Natural killer cell treated with Interleukin-12 subunit alpha and Interleukin-12 subunit beta and Interleukin-15 and Interleukin-18, amount 100 ng/mL, for 72 hours (primary cell): ENCODE results near the gene VEGFD. TPM values are rescaled to one million over a fixed set of nuclear protein-coding genes. Genes with fewer than 3 reads are reported as not detected.

Experiments used
- ATAC-seq, 2 donors: fragments of 150-1000 bp; cut with Tn5 transposase in 1 of 2; sonication (Bioruptor Pico), chemical (Tn5 transposase) in 1 of 2; 2 replicates each; pipeline ENCODE4 v1.10.0; 2021
- DNase-seq: peaks from one replicate; pipeline ENCODE4 v3.0.0; 2022; ENCODE audit warnings: low spot score
- H3K27ac Mint-ChIP-seq, 2 donors: 1 replicate in 1 of 2; 2 replicates in 1 of 2; pipeline ENCODE4 v1.8.0; 2022; ENCODE audit warnings: mixed read lengths in 2 of 2, mild to moderate bottlenecking in 1 of 2, moderate library complexity in 1 of 2
- H3K27me3 Mint-ChIP-seq, 2 donors: 1 replicate in 1 of 2; 2 replicates in 1 of 2; pipeline ENCODE4 v1.8.0; 2022; ENCODE audit warnings: mixed read lengths in 2 of 2
- H3K36me3 Mint-ChIP-seq: one replicate; pipeline ENCODE4 v1.8.0; 2022; ENCODE audit warnings: mixed read lengths
- H3K4me1 Mint-ChIP-seq, 2 donors: 1 replicate in 1 of 2; 2 replicates in 1 of 2; pipeline ENCODE4 v1.8.0; 2022; ENCODE audit warnings: low read depth in 2 of 2, mixed read lengths in 2 of 2, mild to moderate bottlenecking in 1 of 2
- H3K4me3 Mint-ChIP-seq: one replicate; pipeline ENCODE4 v1.8.0; 2022; ENCODE audit warnings: mixed read lengths
- H3K9me3 Mint-ChIP-seq: 2 replicates; pipeline ENCODE4 v1.8.0; 2022; ENCODE audit warnings: mixed read lengths
- total RNA-seq, 2 donors: library from RNA; stranded (reverse); gene quantifications; one replicate each; pipeline ENCODE4 v1.2.3, GENCODE V29; 2022

The VEGFD gene
- total RNA-seq, 2 donors from 2014 or later = not detected

- Mint-ChIP-seq H3K27me3 (peaks cover 28 to 32% of the 10 kb centered on the region in 2 donors), H3K4me1 (no peaks in the 10 kb centered on the region), H3K27ac (no peak overlapping the region), H3K36me3 (no peaks in the 10 kb centered on the region), H3K9me3 (no peaks in the 10 kb centered on the region), H3K4me3 (no peak overlapping the region)
- no peak for ATAC-seq
- no peak for DNase-seq
Observed at GRCh38 chrX:15344106-15344505, 40.1 kb downstream of the VEGFD start.

- DNase-seq (no peak), ATAC-seq (no peak)
- Mint-ChIP-seq H3K27me3 (peaks cover 21 to 23% of the 10 kb centered on the region in 2 donors), H3K36me3 (no peaks in the 10 kb centered on the region), H3K4me3 (no peak overlapping the region), H3K27ac (no peak overlapping the region), H3K9me3 (no peaks in the 10 kb centered on the region), H3K4me1 (no peaks in the 10 kb centered on the region)
Observed at GRCh38 chrX:15343075-15343476, 41.1 kb downstream of the VEGFD start.

GRCh38 chrX:15340867-15341266, 43.3 kb downstream of the VEGFD start:
- DNase-seq (no peak), ATAC-seq (no peak)
- peaks cover 2 to 8% of the 10 kb centered on the region in 2 donors for H3K4me1 Mint-ChIP-seq
- H3K36me3 Mint-ChIP-seq = no peaks in the 10 kb centered on the region
- H3K27ac Mint-ChIP-seq = no peak overlapping the region
- H3K9me3 Mint-ChIP-seq = no peaks in the 10 kb centered on the region
- no peak overlapping the region for H3K4me3 Mint-ChIP-seq
- H3K27me3 Mint-ChIP-seq = peaks cover 25 to 27% of the 10 kb centered on the region in 2 donors

- DNase-seq (no peak), ATAC-seq (peak; percentile 25 to 26)
- peak overlapping the region; percentile 87 for H3K4me3 Mint-ChIP-seq
- H3K4me1 Mint-ChIP-seq = peaks cover 5 to 16% of the 10 kb centered on the region in 2 donors
- peaks cover 15 to 19% of the 10 kb centered on the region in 2 donors for H3K27me3 Mint-ChIP-seq
- H3K27ac Mint-ChIP-seq = peak overlapping the region; percentile 81 to 88
- H3K36me3 Mint-ChIP-seq = peaks cover 5% of the 10 kb centered on the region
- H3K9me3 Mint-ChIP-seq = no peaks in the 10 kb centered on the region
Observed at GRCh38 chrX:15336023-15336413, 48.2 kb downstream of the VEGFD start.

- Mint-ChIP-seq H3K9me3 (no peaks in the 10 kb centered on the region), H3K36me3 (peaks cover 5% of the 10 kb centered on the region), H3K27me3 (peaks cover 9 to 14% of the 10 kb centered on the region in 2 donors), H3K27ac (peak within 1 kb of the TSS; percentile 81 to 88), H3K4me1 (peaks cover 5 to 16% of the 10 kb centered on the region in 2 donors), H3K4me3 (peak within 1 kb of the TSS; percentile 87)
- DNase-seq (peak; percentile 95), ATAC-seq (peak; percentile 98 to 99)
Observed at GRCh38 chrX:15335135-15336022, 48.8 kb downstream of the VEGFD start, which contains the start of gene PIGA. Gene PIGA (minus strand): TSS chrX:15335523. CDS start chrX:15331930, 3,593 bp downstream.

GRCh38 chrX:15334561-15334960, 49.7 kb downstream of the VEGFD start:
- Mint-ChIP-seq H3K27ac (peak overlapping the region; percentile 81 to 88), H3K4me1 (peaks cover 5 to 16% of the 10 kb centered on the region in 2 donors), H3K27me3 (peaks cover 9 to 14% of the 10 kb centered on the region in 2 donors), H3K36me3 (peaks cover 5% of the 10 kb centered on the region), H3K9me3 (no peaks in the 10 kb centered on the region), H3K4me3 (peak overlapping the region; percentile 87)
- no peak for DNase-seq
- no peak for ATAC-seq

GRCh38 chrX:15328821-15329220, 55.4 kb downstream of the VEGFD start:
- H3K4me1 Mint-ChIP-seq = peaks cover 2 to 7% of the 10 kb centered on the region in 2 donors
- peaks cover 5% of the 10 kb centered on the region for H3K36me3 Mint-ChIP-seq
- H3K4me3 Mint-ChIP-seq = no peak overlapping the region
- ATAC-seq (no peak), DNase-seq (no peak)
- no peaks in the 10 kb centered on the region for H3K27me3 Mint-ChIP-seq
- H3K27ac Mint-ChIP-seq = no peak overlapping the region
- no peaks in the 10 kb centered on the region for H3K9me3 Mint-ChIP-seq

GRCh38 chrX:15328131-15328530, 56.1 kb downstream of the VEGFD start:
- H3K27ac Mint-ChIP-seq = no peak overlapping the region
- DNase-seq (no peak), ATAC-seq (no peak)
- H3K27me3 Mint-ChIP-seq = no peaks in the 10 kb centered on the region
- H3K36me3 Mint-ChIP-seq = peaks cover 5% of the 10 kb centered on the region
- H3K9me3 Mint-ChIP-seq = no peaks in the 10 kb centered on the region
- H3K4me1 Mint-ChIP-seq = peaks cover 2 to 7% of the 10 kb centered on the region in 2 donors
- no peak overlapping the region for H3K4me3 Mint-ChIP-seq

- no peak for ATAC-seq
- H3K36me3 Mint-ChIP-seq = no peaks in the 10 kb centered on the region
Observed at GRCh38 chrX:15322472-15322871, 61.7 kb downstream of the VEGFD start.

GRCh38 chrX:15322072-15322471, 62.1 kb downstream of the VEGFD start:
- Mint-ChIP-seq H3K9me3 (no peaks in the 10 kb centered on the region), H3K36me3 (no peaks in the 10 kb centered on the region), H3K27ac (no peak overlapping the region), H3K4me3 (no peak overlapping the region), H3K4me1 (no peaks in the 10 kb centered on the region), H3K27me3 (no peaks in the 10 kb centered on the region)
- ATAC-seq (no peak), DNase-seq (no peak)

More at GRCh38 chrX:15322472-15322871, 61.7 kb downstream of the VEGFD start:
- H3K9me3 Mint-ChIP-seq = no peaks in the 10 kb centered on the region
- H3K27ac Mint-ChIP-seq = no peak overlapping the region
- no peak overlapping the region for H3K4me3 Mint-ChIP-seq
- H3K4me1 Mint-ChIP-seq = no peaks in the 10 kb centered on the region
- H3K27me3 Mint-ChIP-seq = no peaks in the 10 kb centered on the region
- no peak for DNase-seq

GRCh38 chrX:15321447-15321846, 62.8 kb downstream of the VEGFD start:
- Mint-ChIP-seq H3K27me3 (no peaks in the 10 kb centered on the region), H3K36me3 (no peaks in the 10 kb centered on the region), H3K4me3 (no peak overlapping the region), H3K27ac (no peak overlapping the region), H3K9me3 (no peaks in the 10 kb centered on the region), H3K4me1 (no peaks in the 10 kb centered on the region)
- ATAC-seq (no peak), DNase-seq (no peak)

GRCh38 chrX:15320297-15320696, 63.9 kb downstream of the VEGFD start:
- Mint-ChIP-seq H3K27ac (no peak overlapping the region), H3K27me3 (no peaks in the 10 kb centered on the region), H3K9me3 (no peaks in the 10 kb centered on the region), H3K36me3 (no peaks in the 10 kb centered on the region), H3K4me1 (no peaks in the 10 kb centered on the region), H3K4me3 (no peak overlapping the region)
- no peak for ATAC-seq
- DNase-seq = no peak

GRCh38 chrX:15319075-15319474, 65.1 kb downstream of the VEGFD start:
- Mint-ChIP-seq H3K4me1 (no peaks in the 10 kb centered on the region), H3K4me3 (no peak overlapping the region), H3K27ac (no peak overlapping the region), H3K27me3 (no peaks in the 10 kb centered on the region), H3K36me3 (no peaks in the 10 kb centered on the region), H3K9me3 (no peaks in the 10 kb centered on the region)
- ATAC-seq (no peak), DNase-seq (no peak)

GRCh38 chrX:15315509-15315908, 68.7 kb downstream of the VEGFD start, which contains the start of gene ASB11:
Gene ASB11 (minus strand): TSS chrX:15315640. CDS start chrX:15315605, 35 bp downstream.
- H3K27ac Mint-ChIP-seq = no peak within 1 kb of the TSS
- no peaks in the 10 kb centered on the region for H3K9me3 Mint-ChIP-seq
- no peaks in the 10 kb centered on the region for H3K36me3 Mint-ChIP-seq
- DNase-seq (no peak), ATAC-seq (no peak)
- H3K4me3 Mint-ChIP-seq = no peak within 1 kb of the TSS
- peaks cover 0 to 3% of the 10 kb centered on the region in 2 donors for H3K27me3 Mint-ChIP-seq
- H3K4me1 Mint-ChIP-seq = no peaks in the 10 kb centered on the region
